PC-9 (cell line): ENCODE data around the gene FERMT2. TPM values are rescaled to one million over a fixed set of nuclear protein-coding genes. Genes with fewer than 3 reads are reported as not detected.

Experiments
- BruUV-seq: library from RNA; stranded (reverse); fragments of 400-500 nt; replicated peaks from 2 replicates; lab custom pipeline; 2021; lab: Mats Ljungman, UMichigan
- CTCF ChIA-PET: fragments of 300-600 bp; sonication (Branson Sonifier 250); formaldehyde crosslinking; loops from one replicate; lab custom pipeline; 2022; ENCODE audit warnings: antibody characterized with exemption; lab: Charles Lee
- POLR2A ChIA-PET: fragments of 300-600 bp; sonication (Branson Sonifier 250); formaldehyde crosslinking; loops from one replicate; lab custom pipeline; 2022; ENCODE audit warnings: antibody characterized with exemption; ENCODE audit not compliant: unreplicated experiment; lab: Charles Lee
- DNase-seq, 2 experiments: peaks; one replicate each; pipeline versions ENCODE4 v3.0.0 to v3.0.0-alpha.2; 2015 to 2022; ENCODE audit warnings: mixed read lengths in 1 of 2
- H2AFZ ChIP-seq: fragments of 200-600 bp; sonication (generic); 2 replicates; pipeline ENCODE4 v1.8.1; 2017; ENCODE audit warnings: antibody characterized with exemption
- H3F3A ChIP-seq: fragments of 200-600 bp; sonication (generic); 2 replicates; pipeline ENCODE4 v1.8.1; 2017; ENCODE audit warnings: antibody characterized with exemption, mild to moderate bottlenecking, low read depth; ENCODE audit not compliant: insufficient read depth
- H3K27ac ChIP-seq: fragments of 200-600 bp; sonication (generic); 2 replicates; pipeline ENCODE4 v1.6.1; 2016; ENCODE audit warnings: mixed run types
- H3K27me3 ChIP-seq: fragments of 200-600 bp; sonication (generic); 2 replicates; pipeline ENCODE4 v1.6.1; 2016; ENCODE audit warnings: low read depth, mixed run types; ENCODE audit not compliant: insufficient read depth
- H3K36me3 ChIP-seq: fragments of 200-600 bp; sonication (generic); 2 replicates; pipeline ENCODE4 v1.6.1; 2016; ENCODE audit warnings: low read depth, mixed run types
- H3K4me1 ChIP-seq: fragments of 200-600 bp; sonication (generic); replicated peaks from 2 replicates; pipeline ENCODE4 v1.6.1; 2016; ENCODE audit warnings: mixed run types; ENCODE audit not compliant: insufficient read depth
- H3K4me2 ChIP-seq: fragments of 200-600 bp; sonication (generic); 2 replicates; pipeline ENCODE4 v1.6.1; 2017; ENCODE audit warnings: mixed run types
- H3K4me3 ChIP-seq: fragments of 200-600 bp; sonication (generic); 2 replicates; pipeline ENCODE4 v1.6.1; 2016; ENCODE audit warnings: mixed run types
- H3K79me2 ChIP-seq: fragments of 200-600 bp; sonication (generic); 2 replicates; pipeline ENCODE4 v1.6.1; 2017; ENCODE audit warnings: low read depth, mixed run types
- H3K9me2 ChIP-seq: fragments of 200-600 bp; sonication (generic); 2 replicates; pipeline ENCODE4 v1.8.1; 2017; ENCODE audit warnings: mild to moderate bottlenecking; ENCODE audit not compliant: insufficient read depth
- H3K9me3 ChIP-seq: fragments of 200-600 bp; sonication (generic); 2 replicates; pipeline ENCODE4 v1.8.1; 2016; ENCODE audit warnings: low read depth; ENCODE audit not compliant: insufficient read depth
- H4K20me1 ChIP-seq: fragments of 200-600 bp; sonication (generic); 2 replicates; pipeline ENCODE4 v1.8.1; 2017; ENCODE audit not compliant: insufficient read depth
- EZH2 ChIP-seq: fragments of 200-600 bp; sonication (generic); IDR thresholded peaks from 2 replicates; pipeline ENCODE4 v1.8.0; 2017; ENCODE audit warnings: antibody characterized with exemption, low read depth
- intact Hi-C: fragments of 100-400 bp; cut with micrococcal nuclease; formaldehyde crosslinking; loops from one replicate; pipeline ENCODE4 v1.10.0; 2022; ENCODE audit not compliant: unreplicated experiment
- total RNA-seq: library from RNA; stranded (reverse); gene quantifications from 2 replicates; pipeline ENCODE4 v1.2.3, GENCODE V29; 2021
- TF ChIP-seq, protein P1 (sequence below): fragments of 200-600 bp; sonication (generic); conservative IDR thresholded peaks from 2 replicates; pipeline ENCODE4 v1.6.1; 2017; ENCODE audit warnings: mixed run types, antibody characterized with exemption, mild to moderate bottlenecking, moderate library complexity

FERMT2 gene
- total RNA-seq, 1 experiment from 2014 or later, result 9.0 TPM

GRCh38 chr14:52898496-52898895 lies 52.4 kb downstream of the FERMT2 start:
- POLR2A ChIA-PET, result no interaction called here
- CTCF ChIA-PET, result no interaction called here
- peaks cover 14% of the 10 kb centered on the region for H3K4me1 ChIP-seq
- no TSS peak for BruUV-seq
- intact Hi-C loops, result no loop called here
- no peak for DNase-seq
- no peaks in the 10 kb centered on the region for H3K9me2 ChIP-seq
- no peaks in the 10 kb centered on the region for H3K27me3 ChIP-seq
- no peak overlapping the region for H3K4me3 ChIP-seq
- no peak overlapping the region for H3K4me2 ChIP-seq
- no peaks in the 10 kb centered on the region; the same call in 1 of the 2 replicates for H4K20me1 ChIP-seq
- no peaks in the 10 kb centered on the region for H3K9me3 ChIP-seq
- H3F3A ChIP-seq, result 0 out of 2 replicates have a peak, but pooled peaks cover 3% of the 10 kb centered on the region
- TF ChIP-seq EZH2, result no peak
- TF ChIP-seq, protein P1, sequence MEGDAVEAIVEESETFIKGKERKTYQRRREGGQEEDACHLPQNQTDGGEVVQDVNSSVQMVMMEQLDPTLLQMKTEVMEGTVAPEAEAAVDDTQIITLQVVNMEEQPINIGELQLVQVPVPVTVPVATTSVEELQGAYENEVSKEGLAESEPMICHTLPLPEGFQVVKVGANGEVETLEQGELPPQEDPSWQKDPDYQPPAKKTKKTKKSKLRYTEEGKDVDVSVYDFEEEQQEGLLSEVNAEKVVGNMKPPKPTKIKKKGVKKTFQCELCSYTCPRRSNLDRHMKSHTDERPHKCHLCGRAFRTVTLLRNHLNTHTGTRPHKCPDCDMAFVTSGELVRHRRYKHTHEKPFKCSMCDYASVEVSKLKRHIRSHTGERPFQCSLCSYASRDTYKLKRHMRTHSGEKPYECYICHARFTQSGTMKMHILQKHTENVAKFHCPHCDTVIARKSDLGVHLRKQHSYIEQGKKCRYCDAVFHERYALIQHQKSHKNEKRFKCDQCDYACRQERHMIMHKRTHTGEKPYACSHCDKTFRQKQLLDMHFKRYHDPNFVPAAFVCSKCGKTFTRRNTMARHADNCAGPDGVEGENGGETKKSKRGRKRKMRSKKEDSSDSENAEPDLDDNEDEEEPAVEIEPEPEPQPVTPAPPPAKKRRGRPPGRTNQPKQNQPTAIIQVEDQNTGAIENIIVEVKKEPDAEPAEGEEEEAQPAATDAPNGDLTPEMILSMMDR, result no peak
- no peak overlapping the region for H2AFZ ChIP-seq
- H3K79me2 ChIP-seq, result no peaks in the 10 kb centered on the region
- no peaks in the 10 kb centered on the region for H3K36me3 ChIP-seq
- no peak overlapping the region for H3K27ac ChIP-seq

DNA sequence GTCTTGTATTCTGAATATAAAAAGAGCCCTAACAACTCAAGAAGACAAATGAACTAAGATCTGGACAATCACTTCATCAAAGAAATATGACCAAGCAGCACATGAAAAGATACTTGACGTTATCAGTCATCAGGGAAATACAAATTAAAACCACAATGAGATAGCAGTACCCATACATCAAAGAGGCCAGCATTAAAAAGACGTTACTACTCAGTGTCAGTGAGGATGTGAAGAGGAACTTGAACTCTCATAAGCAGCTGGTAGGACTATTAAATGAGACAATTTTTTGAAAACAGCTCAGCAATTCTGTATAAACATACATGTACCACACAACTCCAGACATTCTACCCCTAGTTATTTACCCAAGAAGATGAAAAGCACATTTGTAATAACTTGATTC lies 55.9 kb downstream of the FERMT2 start:
- H3K4me1 ChIP-seq, result no peaks in the 10 kb centered on the region
- H3F3A ChIP-seq, result no peaks in the 10 kb centered on the region
- H3K9me3 ChIP-seq, result no peaks in the 10 kb centered on the region
- TF ChIP-seq, protein P1, result no peak
- no peak for TF ChIP-seq EZH2
- DNase-seq, result no peak
- no peak overlapping the region for H3K4me2 ChIP-seq
- H3K9me2 ChIP-seq, result no peaks in the 10 kb centered on the region
- H4K20me1 ChIP-seq, result no peaks in the 10 kb centered on the region; the same call in 1 of the 2 replicates
- intact Hi-C loops, result no loop called here
- H3K27me3 ChIP-seq, result no peaks in the 10 kb centered on the region
- no peak overlapping the region for H3K27ac ChIP-seq
- no peaks in the 10 kb centered on the region for H3K36me3 ChIP-seq
- H3K4me3 ChIP-seq, result no peak overlapping the region
- no TSS peak for BruUV-seq
- no peak overlapping the region for H2AFZ ChIP-seq
- POLR2A ChIA-PET, result no interaction called here
- CTCF ChIA-PET, result no interaction called here
- no peaks in the 10 kb centered on the region for H3K79me2 ChIP-seq

DNA sequence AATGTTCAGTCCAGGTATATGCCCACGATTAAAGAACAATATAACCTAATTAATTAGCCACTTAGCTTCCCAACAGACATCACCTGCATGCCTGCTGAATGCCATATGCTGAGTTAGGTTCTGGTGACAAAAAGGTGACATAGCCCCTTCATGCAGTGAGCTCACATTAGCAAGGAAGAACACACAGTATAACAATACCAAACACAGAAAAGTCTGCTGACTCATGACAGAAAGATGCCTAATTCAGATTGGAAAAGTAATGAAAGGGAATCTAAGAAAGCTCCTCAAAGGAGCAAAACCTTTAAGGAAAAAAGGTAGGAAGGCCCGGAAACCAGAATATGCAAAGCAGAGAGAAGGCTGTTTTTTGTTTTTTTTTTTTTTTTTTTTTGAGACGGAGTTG lies 59.0 kb downstream of the FERMT2 start:
- no peaks in the 10 kb centered on the region for H3K79me2 ChIP-seq
- intact Hi-C loops, result no loop called here
- CTCF ChIA-PET, result interaction anchor here (0.5 kb wide), 1 partner anchor 58 kb away, joined by 3 read pairs; no protein-coding TSS in a partner anchor
- H2AFZ ChIP-seq, result no peak overlapping the region
- H3K36me3 ChIP-seq, result no peaks in the 10 kb centered on the region
- H3K9me3 ChIP-seq, result no peaks in the 10 kb centered on the region
- BruUV-seq, result no TSS peak
- no peaks in the 10 kb centered on the region for H3K27me3 ChIP-seq
- no peak overlapping the region for H3K27ac ChIP-seq
- no peak overlapping the region for H3K4me3 ChIP-seq
- TF ChIP-seq EZH2, result no peak
- TF ChIP-seq, protein P1, result no peak
- H3F3A ChIP-seq, result no peaks in the 10 kb centered on the region
- no peaks in the 10 kb centered on the region for H3K9me2 ChIP-seq
- POLR2A ChIA-PET, result interaction anchor here (0.5 kb wide), 2 partner anchors 61 to 196 kb away, joined by 4 to 11 read pairs; no protein-coding TSS in a partner anchor
- H3K4me2 ChIP-seq, result no peak overlapping the region
- no peak for DNase-seq
- no peaks in the 10 kb centered on the region for H3K4me1 ChIP-seq
- no peaks in the 10 kb centered on the region; the same call in 1 of the 2 replicates for H4K20me1 ChIP-seq
